Myocyte (in vitro differentiated cells): ENCODE results near the gene MRPL24. TPM values are rescaled to one million over a fixed set of nuclear protein-coding genes. Genes with fewer than 3 reads are reported as not detected.
A peak's percentile ranks its signal among the peaks of the same experiment; 100 is the strongest.

Experiments used
- DNase-seq: peaks from one replicate; pipeline ENCODE4 v3.0.0-alpha.2; 2012; ENCODE audit warnings: low read depth
- total RNA-seq: library from RNA; depleted of rRNA; stranded (reverse); fragments of >200 nt; gene quantifications from 2 replicates; pipeline ENCODE4 v1.2.3, GENCODE V29; 2014

The MRPL24 gene
- total RNA-seq, 1 donor from 2014 or later = 60.6 TPM

- DNase-seq = no peak
Measured at GRCh38 chr1:156692925-156693847, 47.7 kb downstream of the MRPL24 start.

GRCh38 chr1:156692441-156692924 is 48.4 kb downstream of the MRPL24 start:
- no peak for DNase-seq

GRCh38 chr1:156691665-156692440 is 49.0 kb downstream of the MRPL24 start:
- peak; percentile 87 for DNase-seq

- no peak for DNase-seq
Measured at GRCh38 chr1:156691191-156691590, 49.7 kb downstream of the MRPL24 start.

- DNase-seq = no peak
Measured at GRCh38 chr1:156690675-156691036, 50.2 kb downstream of the MRPL24 start.

GRCh38 chr1:156689953-156690674 is 50.8 kb downstream of the MRPL24 start:
- peak; percentile 29 for DNase-seq

GRCh38 chr1:156689035-156689952 is 51.6 kb downstream of the MRPL24 start:
- peak; percentile 91 for DNase-seq

Other genes with a start within 250 kb of the MRPL24 start
- 59.2 and 62.2 TPM in 2 replicates for gene MEF2D, start 240.3 kb downstream of the MRPL24 start, total RNA-seq
- gene IQGAP3, start 168.5 kb downstream of the MRPL24 start, total RNA-seq = 0.24 and 0.52 TPM in 2 replicates
- 0.19 TPM in 1 of 2 replicates, not detected in the other for gene TTC24, start 161.4 kb downstream of the MRPL24 start, total RNA-seq
- 51.9 and 55.3 TPM in 2 replicates for gene NAXE, start 149.3 kb downstream of the MRPL24 start, total RNA-seq
- 23.4 and 29.6 TPM in 2 replicates for gene GPATCH4, start 139.6 kb downstream of the MRPL24 start, total RNA-seq
- gene HAPLN2, start 121.7 kb downstream of the MRPL24 start, total RNA-seq = not detected in 2 replicates
- gene BCAN, start 99.0 kb downstream of the MRPL24 start, total RNA-seq = 0.11 TPM in 1 of 2 replicates, not detected in the other
- 1,770 and 2,264 TPM in 2 replicates for gene NES, start 63.7 kb downstream of the MRPL24 start, total RNA-seq
- 5.3 and 6.2 TPM in 2 replicates for gene CRABP2, start 35.5 kb downstream of the MRPL24 start, total RNA-seq
- gene METTL25B, start 12.6 kb downstream of the MRPL24 start, total RNA-seq = 8.9 and 13.5 TPM in 2 replicates
- 12.8 and 19.7 TPM in 2 replicates for gene ISG20L2, start 12.3 kb downstream of the MRPL24 start, total RNA-seq
- gene HDGF, start 10.6 kb upstream of the MRPL24 start, total RNA-seq = 299 and 305 TPM in 2 replicates
- gene PRCC, start 26.4 kb upstream of the MRPL24 start, total RNA-seq = 50.1 and 52.6 TPM in 2 replicates
- not detected in 2 replicates for gene SH2D2A, start 75.8 kb upstream of the MRPL24 start, total RNA-seq
- 0.05 TPM in 1 of 2 replicates, not detected in the other for gene INSRR, start 118.0 kb upstream of the MRPL24 start, total RNA-seq
- gene NTRK1, start 119.8 kb upstream of the MRPL24 start, total RNA-seq = 0.10 and 2.5 TPM in 2 replicates
- gene PEAR1, start 152.6 kb upstream of the MRPL24 start, total RNA-seq = 0.05 TPM in 1 of 2 replicates, not detected in the other
- not detected in 2 replicates for gene LRRC71, start 179.5 kb upstream of the MRPL24 start, total RNA-seq